ENCODE results near the gene PARD3B.

DNA sequence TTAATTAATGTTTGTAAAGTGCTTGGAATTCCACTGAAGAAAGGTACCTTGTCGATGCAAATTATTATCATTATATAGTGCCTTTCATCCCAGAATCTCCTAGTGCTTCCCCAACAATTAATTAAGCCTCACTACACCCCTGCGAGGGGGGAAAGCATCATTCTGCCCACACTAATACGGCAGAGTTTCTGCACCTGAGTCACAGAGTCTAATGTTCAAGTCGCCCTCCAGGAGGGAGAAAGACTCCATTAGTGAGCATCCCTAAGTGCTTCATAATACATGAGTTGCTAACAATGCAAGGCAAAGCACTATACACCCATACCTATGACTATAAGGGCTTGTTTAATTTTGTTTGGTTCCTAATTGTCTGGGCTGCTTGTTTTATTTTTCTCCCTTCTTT lies 1111.7 kb downstream of the PARD3B start:
- TF ChIP-seq, protein P1, sequence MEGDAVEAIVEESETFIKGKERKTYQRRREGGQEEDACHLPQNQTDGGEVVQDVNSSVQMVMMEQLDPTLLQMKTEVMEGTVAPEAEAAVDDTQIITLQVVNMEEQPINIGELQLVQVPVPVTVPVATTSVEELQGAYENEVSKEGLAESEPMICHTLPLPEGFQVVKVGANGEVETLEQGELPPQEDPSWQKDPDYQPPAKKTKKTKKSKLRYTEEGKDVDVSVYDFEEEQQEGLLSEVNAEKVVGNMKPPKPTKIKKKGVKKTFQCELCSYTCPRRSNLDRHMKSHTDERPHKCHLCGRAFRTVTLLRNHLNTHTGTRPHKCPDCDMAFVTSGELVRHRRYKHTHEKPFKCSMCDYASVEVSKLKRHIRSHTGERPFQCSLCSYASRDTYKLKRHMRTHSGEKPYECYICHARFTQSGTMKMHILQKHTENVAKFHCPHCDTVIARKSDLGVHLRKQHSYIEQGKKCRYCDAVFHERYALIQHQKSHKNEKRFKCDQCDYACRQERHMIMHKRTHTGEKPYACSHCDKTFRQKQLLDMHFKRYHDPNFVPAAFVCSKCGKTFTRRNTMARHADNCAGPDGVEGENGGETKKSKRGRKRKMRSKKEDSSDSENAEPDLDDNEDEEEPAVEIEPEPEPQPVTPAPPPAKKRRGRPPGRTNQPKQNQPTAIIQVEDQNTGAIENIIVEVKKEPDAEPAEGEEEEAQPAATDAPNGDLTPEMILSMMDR (IDR thresholded peaks at IDR 0.05; ENCODE audit: borderline replicate concordance, extremely low read depth, low read length, poor library complexity, severe bottlenecking) = no peak
- TF ChIP-seq EZH2 (IDR thresholded peaks at IDR 0.05; ENCODE audit: borderline replicate concordance, low read depth, low read length, severe bottlenecking) = no peak

All from DND-41 (cell line).